Right lobe of liver (tissue), 4 donors: ENCODE measurements around the gene NFATC1.

Source experiments
- POLR2A ChIP-seq: fragments of 450-650 bp; IDR thresholded peaks from one replicate; pipeline ENCODE4 v1.6.1; 2017; ENCODE audit warnings: antibody characterized with exemption, mild to moderate bottlenecking
- TF ChIP-seq, protein P1 (sequence below), 4 donors: fragments of 200-600 bp in 3 of 4; fragments of 450-650 bp in 1 of 4; IDR thresholded peaks; one replicate each; pipeline versions ENCODE4 v1.5.1 to v1.8.0; 2016 to 2022; ENCODE audit warnings: antibody characterized with exemption in 4 of 4, mild to moderate bottlenecking in 2 of 4
- donor health status: DM: no; HTN: no; CAD: no.
- donor health status: DM: no; HTN: no; CAD: no.
- donor health status: DM: no; HTN: yes; CAD: no.

DNA sequence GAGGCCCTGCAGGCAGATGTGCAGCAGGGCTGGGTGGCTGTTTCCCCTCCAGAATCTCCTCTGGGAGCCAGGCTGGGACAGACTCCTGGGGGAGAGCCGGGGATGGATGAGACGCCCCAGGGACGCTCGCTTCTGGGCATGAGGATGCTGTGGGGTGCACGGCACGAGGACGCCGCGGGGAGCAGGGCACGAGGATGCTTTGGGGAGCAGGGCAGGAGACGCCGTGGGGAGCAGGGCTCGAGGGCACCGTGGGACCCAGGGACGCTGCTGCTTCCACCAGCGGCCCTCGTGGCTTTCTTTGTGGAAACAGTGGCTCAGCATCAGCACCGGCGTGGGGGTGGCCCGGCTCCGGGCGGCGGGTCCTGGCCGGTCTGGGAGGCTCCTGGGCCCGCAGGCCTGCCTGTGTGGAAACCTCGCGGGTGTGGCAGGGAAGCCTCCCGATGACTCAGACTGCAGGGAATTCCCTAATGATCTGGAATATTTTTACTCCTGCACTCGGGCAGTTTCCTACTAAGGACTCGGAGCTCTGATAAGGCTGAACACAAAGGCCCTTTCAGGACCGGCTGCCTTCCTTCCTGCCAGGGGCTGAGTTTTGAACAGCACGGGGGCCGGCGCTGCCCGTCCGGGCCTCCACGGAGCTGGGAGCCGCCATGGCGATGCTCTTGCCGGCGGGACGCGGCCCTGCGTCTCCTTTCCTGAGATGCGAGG is 62.6 kb downstream of the NFATC1 start:
- TF ChIP-seq, protein P1, sequence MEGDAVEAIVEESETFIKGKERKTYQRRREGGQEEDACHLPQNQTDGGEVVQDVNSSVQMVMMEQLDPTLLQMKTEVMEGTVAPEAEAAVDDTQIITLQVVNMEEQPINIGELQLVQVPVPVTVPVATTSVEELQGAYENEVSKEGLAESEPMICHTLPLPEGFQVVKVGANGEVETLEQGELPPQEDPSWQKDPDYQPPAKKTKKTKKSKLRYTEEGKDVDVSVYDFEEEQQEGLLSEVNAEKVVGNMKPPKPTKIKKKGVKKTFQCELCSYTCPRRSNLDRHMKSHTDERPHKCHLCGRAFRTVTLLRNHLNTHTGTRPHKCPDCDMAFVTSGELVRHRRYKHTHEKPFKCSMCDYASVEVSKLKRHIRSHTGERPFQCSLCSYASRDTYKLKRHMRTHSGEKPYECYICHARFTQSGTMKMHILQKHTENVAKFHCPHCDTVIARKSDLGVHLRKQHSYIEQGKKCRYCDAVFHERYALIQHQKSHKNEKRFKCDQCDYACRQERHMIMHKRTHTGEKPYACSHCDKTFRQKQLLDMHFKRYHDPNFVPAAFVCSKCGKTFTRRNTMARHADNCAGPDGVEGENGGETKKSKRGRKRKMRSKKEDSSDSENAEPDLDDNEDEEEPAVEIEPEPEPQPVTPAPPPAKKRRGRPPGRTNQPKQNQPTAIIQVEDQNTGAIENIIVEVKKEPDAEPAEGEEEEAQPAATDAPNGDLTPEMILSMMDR (IDR thresholded peaks at IDR 0.05): no peak
- no peak for TF ChIP-seq POLR2A
